HepG2 (cell line): ENCODE measurements around the gene PBLD. TPM values are rescaled to one million over a fixed set of nuclear protein-coding genes. Genes with fewer than 3 reads are reported as not detected.

Experiments used
- ATAC-seq: fragments of 200-7000 bp; cut with Tn5 transposase; 3 replicates; pipeline ENCODE4 v1.9.1; 2020; ENCODE audit warnings: mild to moderate bottlenecking, moderate library complexity
- BruUV-seq: library from RNA; stranded (reverse); fragments of 400-500 nt; replicated peaks from 2 replicates; lab custom pipeline; 2021; lab: Mats Ljungman, UMichigan
- CTCF ChIA-PET: fragments of 300-600 bp; formaldehyde crosslinking; extraction: SDS; loops from one replicate; lab custom pipeline; 2021; ENCODE audit warnings: low total read pairs, inconsistent platforms, low intra/inter-chr PET ratio; lab: Yijun Ruan, JAX
- POLR2A ChIA-PET: fragments of 350-600 bp; sonication (Branson Sonifier 250); formaldehyde crosslinking; loops from one replicate; lab custom pipeline; 2020; ENCODE audit warnings: antibody characterized with exemption, inconsistent platforms; lab: Yijun Ruan, JAX
- DNase-seq: peaks from one replicate; pipeline ENCODE4 v3.0.0-alpha.2; 2015; ENCODE audit warnings: low spot score
- FAIRE-seq: peaks from 3 replicates; lab custom pipeline; 2011; peaks lifted over from hg19 to GRCh38; lab: Jason Lieb, UNC
- H2AFZ ChIP-seq: one replicate; pipeline ENCODE4 v1.6.1; 2011; ENCODE audit warnings: low read length, inconsistent platforms
- H3K27ac ChIP-seq: fragments of 300-600 bp; 3 replicates; pipeline ENCODE4 v1.8.0; 2011; ENCODE audit warnings: mixed run types, mild to moderate bottlenecking, mixed read lengths, low read length, inconsistent platforms; ENCODE audit not compliant: insufficient read depth; ENCODE audit errors: extremely low read length
- H3K27me3 ChIP-seq, 2 experiments: fragments of 200-600 bp in 1 of 2; 2 replicates in 1 of 2; 3 replicates in 1 of 2; pipeline versions ENCODE4 v1.6.0 to v1.8.0; 2011; ENCODE audit warnings: low read length in 2 of 2, mild to moderate bottlenecking in 2 of 2, moderate library complexity in 2 of 2, inconsistent platforms in 1 of 2; ENCODE audit not compliant: insufficient read depth in 2 of 2, control insufficient read depth in 1 of 2
- H3K36me3 ChIP-seq, 2 experiments: fragments of 200-600 bp in 1 of 2; replicated peaks in 1 of 2; 2 replicates in 1 of 2; 3 replicates in 1 of 2; pipeline versions ENCODE4 v1.5.1 to v1.8.0; 2011; ENCODE audit warnings: low read length in 2 of 2, inconsistent platforms in 1 of 2; ENCODE audit not compliant: insufficient read depth in 2 of 2, control insufficient read depth in 1 of 2
- H3K4me1 ChIP-seq: 2 replicates; pipeline ENCODE4 v1.5.1; 2012; ENCODE audit warnings: low read length, inconsistent platforms; ENCODE audit not compliant: insufficient read depth
- H3K4me2 ChIP-seq: 2 replicates; pipeline ENCODE4 v1.6.0; 2011; ENCODE audit warnings: low read depth, low read length, inconsistent platforms
- H3K4me3 ChIP-seq, 3 experiments: fragments of 200-600 bp in 1 of 3; sonication (generic), shearing (Covaris generic) in 1 of 3; replicated peaks in 1 of 3; 2 replicates each; pipeline ENCODE4 v1.5.1; 2011 to 2016; ENCODE audit warnings: low read length in 3 of 3, inconsistent platforms in 2 of 3, low read depth in 2 of 3, mild to moderate bottlenecking in 2 of 3, control low read depth in 1 of 3, mixed read lengths in 1 of 3; ENCODE audit not compliant: insufficient read depth in 1 of 3
- H3K79me2 ChIP-seq: one replicate; pipeline ENCODE4 v1.6.1; 2011; ENCODE audit warnings: low read length, inconsistent platforms; ENCODE audit not compliant: insufficient read depth
- H3K9ac ChIP-seq: 2 replicates; pipeline ENCODE4 v1.6.0; 2011; ENCODE audit warnings: mild to moderate bottlenecking, low read depth, low read length, inconsistent platforms; ENCODE audit not compliant: insufficient read depth
- H3K9me3 ChIP-seq: 2 replicates; pipeline ENCODE4 v1.5.1; 2012; ENCODE audit warnings: mild to moderate bottlenecking, low read length
- H4K20me1 ChIP-seq: 2 replicates; pipeline ENCODE4 v1.6.0; 2011; ENCODE audit warnings: inconsistent platforms, mild to moderate bottlenecking, low read length, moderate library complexity; ENCODE audit not compliant: insufficient read depth
- CCDC6 ChIP-seq: sonication (generic); formaldehyde crosslinking; IDR thresholded peaks from 2 replicates; pipeline ENCODE4 v1.8.1; 2022; ENCODE audit warnings: mild to moderate bottlenecking, missing genetic modification reagents, moderate library complexity
- HMGXB3 ChIP-seq: sonication (generic); formaldehyde crosslinking; IDR thresholded peaks from 2 replicates; pipeline ENCODE4 v1.4.0; 2020; ENCODE audit warnings: missing genetic modification reagents, borderline replicate concordance
- HOXA3 ChIP-seq: sonication (generic); formaldehyde crosslinking; IDR thresholded peaks from 2 replicates; pipeline ENCODE4 v1.5.0; 2020; ENCODE audit warnings: missing genetic modification reagents
- MAFG ChIP-seq: sonication (generic); formaldehyde crosslinking; IDR thresholded peaks from 2 replicates; pipeline ENCODE4 v1.5.1; 2020; ENCODE audit warnings: mild to moderate bottlenecking, missing genetic modification reagents
- MXI1 ChIP-seq: IDR thresholded peaks from 3 replicates; pipeline ENCODE4 v1.6.1; 2012; ENCODE audit warnings: low read depth, low read length, inconsistent platforms, borderline replicate concordance
- NFE2 ChIP-seq: sonication (generic); formaldehyde crosslinking; IDR thresholded peaks from 2 replicates; pipeline ENCODE4 v1.4.0; 2020; ENCODE audit warnings: missing genetic modification reagents
- REL ChIP-seq: sonication (generic); formaldehyde crosslinking; conservative IDR thresholded peaks from 2 replicates; pipeline ENCODE4 v1.8.0; 2022; ENCODE audit warnings: mild to moderate bottlenecking, missing genetic modification reagents, moderate library complexity
- RFX1 ChIP-seq: fragments of 450-650 bp; IDR thresholded peaks from 2 replicates; pipeline ENCODE4 v1.6.1; 2017
- TIGD3 ChIP-seq: sonication (generic); formaldehyde crosslinking; IDR thresholded peaks from 2 replicates; pipeline ENCODE4 v1.5.1; 2020; ENCODE audit warnings: mild to moderate bottlenecking, missing genetic modification reagents, borderline replicate concordance
- ZFP62 ChIP-seq: sonication (generic); formaldehyde crosslinking; IDR thresholded peaks from 2 replicates; pipeline ENCODE4 v1.4.0; 2020; ENCODE audit warnings: missing genetic modification reagents
- ZNF143 ChIP-seq: sonication (generic); formaldehyde crosslinking; IDR thresholded peaks from 2 replicates; pipeline ENCODE4 v1.4.0; 2020; ENCODE audit warnings: missing genetic modification reagents
- ZNF234 ChIP-seq: sonication (generic); formaldehyde crosslinking; conservative IDR thresholded peaks from 2 replicates; pipeline ENCODE4 v1.5.1; 2020; ENCODE audit warnings: mild to moderate bottlenecking, missing genetic modification reagents
- ZNF607 ChIP-seq: sonication (generic); formaldehyde crosslinking; IDR thresholded peaks from 2 replicates; pipeline ENCODE4 v1.5.1; 2020; ENCODE audit warnings: missing genetic modification reagents, mild to moderate bottlenecking, borderline replicate concordance
- WGBS: methylation state at CpG from one replicate; pipeline ENCODE4 v1.1.6; 2017; ENCODE audit warnings: low lambda C conversion rate; 5-methylcytosine and 5-hydroxymethylcytosine counted together
- in situ Hi-C: cut with HindIII; loops from 2 replicates; pipeline ENCODE4 v1.10.0; 2017; ENCODE audit warnings: low pct_unique_long_range_greater_than_20kb; ENCODE audit not compliant: extremely low pct_ligation_motif_present
- intact Hi-C: fragments of 100-400 bp; cut with micrococcal nuclease; formaldehyde crosslinking; loops from one replicate; pipeline ENCODE4 v1.10.0; 2022; ENCODE audit not compliant: unreplicated experiment
- polyA plus RNA-seq, 8 experiments: library from polyadenylated mRNA; depleted of rRNA in 3 of 8; stranded (reverse) in 7 of 8; unstranded in 1 of 8; fragments of >200 nt; fragmentation: Illumina TruSeq in 4 of 8; extraction: Trizol in 4 of 8; gene quantifications; 2 replicates each; pipeline versions ENCODE4 v1.2.1 to v1.2.3, GENCODE V29; 2011 to 2016; ENCODE audit warnings: low read depth in 4 of 8, missing spikeins in 1 of 8, mixed read lengths in 1 of 8; ENCODE audit not compliant: insufficient read depth in 1 of 8
- total RNA-seq, 5 experiments: library from RNA; depleted of rRNA; stranded (reverse); fragments of >200 nt; fragmentation: Illumina TruSeq; extraction: Trizol; gene quantifications; 2 replicates each; pipeline ENCODE4 v1.2.3, GENCODE V29; 2016; ENCODE audit warnings: low read depth in 1 of 5

Gene PBLD
- total and polyA plus RNA-seq, 2 of the 13 experiments (the other 11 are each of a cell fraction or from before 2014, with no cell fraction given), result 0.42 to 3.1 TPM

- TF ChIP-seq REL (CRISPR knock-in tag), result no peak
- no peak for TF ChIP-seq ZNF234 (CRISPR knock-in tag)
- TF ChIP-seq ZFP62, result no peak
- no peak for TF ChIP-seq HOXA3 (CRISPR knock-in tag)
Observed at GRCh38 chr10:68310531-68310930, 22.2 kb downstream of the PBLD start (continued).

- DNase-seq (no peak), FAIRE-seq (no peak), ATAC-seq (no peak)
- POLR2A ChIA-PET, result interaction anchor here (2.5 kb wide), 1 partner anchor 26 kb away, joined by 10 read pairs; the partner anchor contains the start of genes HNRNPH3 and PBLD
- no TSS peak for BruUV-seq
- intact Hi-C loops (loop anchor here (10.0 kb wide), 1 partner anchor 441 kb away; no protein-coding TSS in a partner anchor), in situ Hi-C loops (loop anchor here (25.0 kb wide), 1 partner anchor 444 kb away; no protein-coding TSS in a partner anchor)
- Histone ChIP-seq H3K9ac (no peak overlapping the region), H2AFZ (no peak overlapping the region), H3K27ac (no peak overlapping the region), H3K4me1 (peaks cover 43% of the 10 kb centered on the region), H3K9me3 (no peaks in the 10 kb centered on the region), H3K4me3 (no peak overlapping the region), H3K79me2 (no peaks in the 10 kb centered on the region), H3K27me3 (no peaks in the 10 kb centered on the region), H3K36me3 (no peaks in the 10 kb centered on the region), H3K4me2 (no peak overlapping the region), H4K20me1 (no peaks in the 10 kb centered on the region)
- 52% methylated on average over 1 of the region's 1 CpG for WGBS
- no peak for TF ChIP-seq MXI1
- no peak for TF ChIP-seq NFE2 (CRISPR knock-in tag)
- TF ChIP-seq CCDC6 (CRISPR knock-in tag), result no peak
- no peak for TF ChIP-seq ZNF143
- TF ChIP-seq ZNF607 (CRISPR knock-in tag), result no peak
- no peak for TF ChIP-seq TIGD3 (CRISPR knock-in tag)
- no peak for TF ChIP-seq RFX1
- TF ChIP-seq MAFG, result no peak
- TF ChIP-seq HMGXB3, result no peak
- CTCF ChIA-PET, result no interaction called here
Observed at GRCh38 chr10:68305854-68306253, 26.9 kb downstream of the PBLD start.
